ENCODE measurements around the gene LMTK2.

DNA sequence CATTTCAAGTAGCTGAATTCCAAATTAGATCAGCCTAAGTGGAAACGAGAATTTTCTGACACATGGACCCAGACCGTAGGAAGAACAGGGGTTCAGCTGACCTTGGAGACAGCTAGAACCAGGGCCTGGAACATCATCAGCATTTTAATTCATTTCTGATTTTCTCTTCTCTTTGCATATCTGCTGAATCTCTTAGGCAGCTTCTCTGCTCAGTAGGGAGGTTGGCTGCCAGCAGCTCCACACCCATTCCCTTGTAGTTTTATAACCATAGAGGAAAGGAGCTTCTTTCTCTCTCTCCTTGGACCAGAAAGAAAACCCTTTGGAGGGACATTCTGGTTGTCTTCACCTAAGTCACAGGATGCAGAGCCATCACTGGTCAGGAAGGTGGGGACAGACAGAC is 36.0 kb downstream of the LMTK2 start:
- TF ChIP-seq TAF1 (IDR thresholded peaks at IDR 0.05; ENCODE audit: low read depth) = no peak
- TF ChIP-seq, protein P1, sequence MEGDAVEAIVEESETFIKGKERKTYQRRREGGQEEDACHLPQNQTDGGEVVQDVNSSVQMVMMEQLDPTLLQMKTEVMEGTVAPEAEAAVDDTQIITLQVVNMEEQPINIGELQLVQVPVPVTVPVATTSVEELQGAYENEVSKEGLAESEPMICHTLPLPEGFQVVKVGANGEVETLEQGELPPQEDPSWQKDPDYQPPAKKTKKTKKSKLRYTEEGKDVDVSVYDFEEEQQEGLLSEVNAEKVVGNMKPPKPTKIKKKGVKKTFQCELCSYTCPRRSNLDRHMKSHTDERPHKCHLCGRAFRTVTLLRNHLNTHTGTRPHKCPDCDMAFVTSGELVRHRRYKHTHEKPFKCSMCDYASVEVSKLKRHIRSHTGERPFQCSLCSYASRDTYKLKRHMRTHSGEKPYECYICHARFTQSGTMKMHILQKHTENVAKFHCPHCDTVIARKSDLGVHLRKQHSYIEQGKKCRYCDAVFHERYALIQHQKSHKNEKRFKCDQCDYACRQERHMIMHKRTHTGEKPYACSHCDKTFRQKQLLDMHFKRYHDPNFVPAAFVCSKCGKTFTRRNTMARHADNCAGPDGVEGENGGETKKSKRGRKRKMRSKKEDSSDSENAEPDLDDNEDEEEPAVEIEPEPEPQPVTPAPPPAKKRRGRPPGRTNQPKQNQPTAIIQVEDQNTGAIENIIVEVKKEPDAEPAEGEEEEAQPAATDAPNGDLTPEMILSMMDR (IDR thresholded peaks at IDR 0.05; ENCODE audit: poor library complexity, severe bottlenecking) = no peak
- no peak for TF ChIP-seq POLR2AphosphoS5 (IDR thresholded peaks at IDR 0.05)
- no peak for TF ChIP-seq RAD21 (conservative IDR thresholded peaks at IDR 0.05)

Data from neural cell (in vitro differentiated cells).